ENCODE measurements around the gene TMX2. TPM values are rescaled to one million over a fixed set of nuclear protein-coding genes. Genes with fewer than 3 reads are reported as not detected.

The TMX2 gene
- total RNA-seq, 3 donors from 2014 or later (not counting 1 experiment from before 2014, with no cell fraction given), result 43.6 to 70.4 (median 45.7) TPM

DNA sequence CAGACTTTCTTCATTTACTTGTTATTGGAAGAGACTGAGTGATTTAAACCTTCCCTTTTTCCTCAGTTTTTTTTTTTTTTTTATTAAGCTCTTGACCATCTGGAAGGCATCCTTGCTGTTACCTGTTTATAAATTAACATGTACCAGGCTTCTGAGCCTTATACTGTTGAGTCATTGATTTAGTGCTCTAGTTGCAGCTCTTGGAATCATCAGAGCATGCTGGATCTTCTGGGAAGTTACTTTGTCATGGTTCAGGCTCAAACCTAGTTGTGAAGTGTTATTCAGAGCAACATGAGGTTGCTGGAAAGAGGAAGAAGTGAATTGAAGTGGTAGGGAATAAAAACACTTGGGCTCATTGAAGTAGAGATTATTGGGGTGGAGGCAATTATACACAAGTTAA is 38.1 kb upstream of the TMX2 start:
- no peak for ATAC-seq
- peaks cover 56 to 65% of the 10 kb centered on the region in 2 donors for H3K4me1 Mint-ChIP-seq
- DNase-seq, result no peak
- Histone ChIP-seq H3K4me3 (ENCODE audit: low read length) (no peak overlapping the region), H3K36me3 (ENCODE audit: control insufficient read depth, insufficient read depth, low read length) (peaks cover 50% of the 10 kb centered on the region), H3K9me3 (ENCODE audit: control insufficient read depth, insufficient read depth, low read length) (no peaks in the 10 kb centered on the region), H3K4me1 (ENCODE audit: control insufficient read depth, insufficient read depth, low read length) (peaks cover 5% of the 10 kb centered on the region), H3K27me3 (ENCODE audit: control insufficient read depth, insufficient read depth, low read length) (no peaks in the 10 kb centered on the region), H3K27ac (ENCODE audit: low read length) (no peak overlapping the region)
- H3K9me3 Mint-ChIP-seq, result no peaks in the 10 kb centered on the region
- intact Hi-C loops (cut with micrococcal nuclease), result no loop called here
- H3K27me3 Mint-ChIP-seq (ENCODE audit: low read depth in 2 of 2), result no peaks in the 10 kb centered on the region
- peaks cover 8% of the 10 kb centered on the region for H3K36me3 Mint-ChIP-seq
- H3K4me3 Mint-ChIP-seq, result no peak overlapping the region
- TF ChIP-seq, protein P1, sequence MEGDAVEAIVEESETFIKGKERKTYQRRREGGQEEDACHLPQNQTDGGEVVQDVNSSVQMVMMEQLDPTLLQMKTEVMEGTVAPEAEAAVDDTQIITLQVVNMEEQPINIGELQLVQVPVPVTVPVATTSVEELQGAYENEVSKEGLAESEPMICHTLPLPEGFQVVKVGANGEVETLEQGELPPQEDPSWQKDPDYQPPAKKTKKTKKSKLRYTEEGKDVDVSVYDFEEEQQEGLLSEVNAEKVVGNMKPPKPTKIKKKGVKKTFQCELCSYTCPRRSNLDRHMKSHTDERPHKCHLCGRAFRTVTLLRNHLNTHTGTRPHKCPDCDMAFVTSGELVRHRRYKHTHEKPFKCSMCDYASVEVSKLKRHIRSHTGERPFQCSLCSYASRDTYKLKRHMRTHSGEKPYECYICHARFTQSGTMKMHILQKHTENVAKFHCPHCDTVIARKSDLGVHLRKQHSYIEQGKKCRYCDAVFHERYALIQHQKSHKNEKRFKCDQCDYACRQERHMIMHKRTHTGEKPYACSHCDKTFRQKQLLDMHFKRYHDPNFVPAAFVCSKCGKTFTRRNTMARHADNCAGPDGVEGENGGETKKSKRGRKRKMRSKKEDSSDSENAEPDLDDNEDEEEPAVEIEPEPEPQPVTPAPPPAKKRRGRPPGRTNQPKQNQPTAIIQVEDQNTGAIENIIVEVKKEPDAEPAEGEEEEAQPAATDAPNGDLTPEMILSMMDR (IDR thresholded peaks at IDR 0.05), result no peak
- H3K27ac Mint-ChIP-seq, result peak overlapping the region in 1 of 2 donors; percentile 67

DNA sequence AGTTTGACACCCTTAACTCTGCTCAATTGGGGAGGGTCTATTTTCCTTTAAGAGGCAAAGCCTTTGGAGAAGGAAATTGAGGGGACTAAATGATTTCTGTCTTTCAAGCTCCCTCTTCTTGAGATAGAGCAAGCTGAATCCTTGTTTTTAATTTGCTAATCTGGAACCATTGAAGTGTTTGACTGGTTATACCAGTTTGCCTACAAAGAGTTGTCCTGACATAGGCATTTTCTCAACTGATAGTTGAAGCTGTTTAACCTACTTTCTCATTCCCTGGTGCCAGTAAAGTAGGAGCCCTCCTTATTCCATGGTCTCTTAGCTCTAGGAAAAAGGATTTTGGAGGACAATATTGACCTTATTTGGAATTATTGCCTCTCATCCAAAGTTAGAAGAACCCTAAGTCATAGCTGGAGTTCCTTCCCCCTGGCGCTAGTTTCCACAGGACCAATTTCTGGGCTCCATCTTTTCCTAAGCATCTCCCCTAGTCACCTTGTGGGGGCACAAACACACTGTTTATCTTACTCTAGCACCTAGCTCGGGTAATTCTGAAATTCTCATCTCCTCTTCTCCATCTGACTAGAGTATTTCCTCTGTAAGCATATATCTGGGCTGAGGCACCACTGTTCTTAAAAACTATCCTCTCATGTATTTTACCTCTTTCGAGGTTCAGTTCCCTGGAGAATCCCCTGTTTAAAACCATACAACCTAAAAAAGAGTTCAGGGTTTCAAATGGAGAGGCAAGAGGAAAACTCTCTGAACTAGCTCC is 37.0 kb upstream of the TMX2 start:
- H3K36me3 Mint-ChIP-seq, result peaks cover 8% of the 10 kb centered on the region
- H3K27ac Mint-ChIP-seq, result peak overlapping the region; percentile 26 to 67
- no peak overlapping the region for H3K27ac ChIP-seq (ENCODE audit: low read length)
- H3K4me3 Mint-ChIP-seq, result no peak overlapping the region
- no peak overlapping the region for H3K4me3 ChIP-seq (ENCODE audit: low read length)
- H3K4me1 Mint-ChIP-seq, result peaks cover 52 to 55% of the 10 kb centered on the region in 2 donors
- no peaks in the 10 kb centered on the region for H3K27me3 Mint-ChIP-seq (ENCODE audit: low read depth in 2 of 2)
- no peak for ATAC-seq
- no peaks in the 10 kb centered on the region for H3K9me3 ChIP-seq (ENCODE audit: control insufficient read depth, insufficient read depth, low read length)
- H3K36me3 ChIP-seq (ENCODE audit: control insufficient read depth, insufficient read depth, low read length), result peaks cover 58% of the 10 kb centered on the region
- H3K9me3 Mint-ChIP-seq, result no peaks in the 10 kb centered on the region
- H3K27me3 ChIP-seq (ENCODE audit: control insufficient read depth, insufficient read depth, low read length), result no peaks in the 10 kb centered on the region
- no peak for DNase-seq
- TF ChIP-seq, protein P1 (IDR thresholded peaks at IDR 0.05), result no peak
- peaks cover 4% of the 10 kb centered on the region for H3K4me1 ChIP-seq (ENCODE audit: control insufficient read depth, insufficient read depth, low read length)
- 80% methylated on average over 3 of the region's 3 CpGs for WGBS (ENCODE audit: insufficient coverage)
- intact Hi-C loops (cut with micrococcal nuclease), result no loop called here

DNA sequence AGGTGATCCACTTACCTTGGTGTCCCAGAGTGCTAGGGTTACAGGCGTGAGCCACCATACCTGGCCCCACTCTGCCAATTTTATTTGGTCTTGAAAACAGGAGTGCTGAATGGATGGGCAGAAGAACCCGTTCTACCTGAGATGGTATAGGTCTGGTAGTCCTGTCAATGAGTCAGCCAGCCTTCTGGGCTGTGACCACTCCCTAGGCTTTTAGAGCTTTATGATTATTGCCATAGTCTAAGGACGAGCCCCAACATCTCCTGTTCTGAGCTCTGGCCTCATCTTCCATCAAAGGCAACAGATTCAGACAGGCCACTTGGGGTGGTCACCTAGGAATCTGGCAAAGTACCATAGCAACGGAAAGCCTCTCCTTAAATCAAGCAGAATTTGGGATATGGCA is 33.0 kb upstream of the TMX2 start:
- WGBS (ENCODE audit: insufficient coverage), result 97% methylated on average over 4 of the region's 4 CpGs
- peaks cover 4% of the 10 kb centered on the region for H3K4me1 ChIP-seq (ENCODE audit: control insufficient read depth, insufficient read depth, low read length)
- H3K27me3 ChIP-seq (ENCODE audit: control insufficient read depth, insufficient read depth, low read length), result no peaks in the 10 kb centered on the region
- H3K36me3 ChIP-seq (ENCODE audit: control insufficient read depth, insufficient read depth, low read length), result peaks cover 65% of the 10 kb centered on the region
- no peak overlapping the region for H3K4me3 ChIP-seq (ENCODE audit: low read length)
- Mint-ChIP-seq H3K4me3 (no peak overlapping the region), H3K9me3 (no peaks in the 10 kb centered on the region), H3K27me3 (ENCODE audit: low read depth in 2 of 2) (no peaks in the 10 kb centered on the region), H3K4me1 (peaks cover 50 to 59% of the 10 kb centered on the region in 2 donors), H3K27ac (no peak overlapping the region), H3K36me3 (peaks cover 15% of the 10 kb centered on the region)
- no peaks in the 10 kb centered on the region for H3K9me3 ChIP-seq (ENCODE audit: control insufficient read depth, insufficient read depth, low read length)
- no peak for ATAC-seq
- no peak for DNase-seq
- intact Hi-C loops (cut with micrococcal nuclease), result no loop called here
- TF ChIP-seq, protein P1 (IDR thresholded peaks at IDR 0.05), result no peak
- H3K27ac ChIP-seq (ENCODE audit: low read length), result no peak overlapping the region

DNA sequence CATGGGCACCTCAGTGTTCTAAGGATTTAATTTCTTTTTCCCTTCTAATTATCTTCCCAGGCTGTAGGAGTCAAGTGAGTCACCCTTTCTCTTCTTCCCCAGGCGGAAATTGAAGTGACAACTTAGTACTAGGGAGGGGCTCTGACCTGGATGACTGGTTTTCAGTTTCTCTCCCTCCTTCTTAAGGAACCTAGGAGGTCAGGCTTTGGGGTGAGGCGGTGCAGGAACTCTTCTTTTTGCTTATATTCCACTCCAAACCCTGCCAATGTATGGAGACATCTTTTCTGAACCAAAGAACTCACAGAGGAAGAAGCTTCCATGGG is 31.9 kb upstream of the TMX2 start:
- intact Hi-C loops (cut with micrococcal nuclease), result no loop called here
- Histone ChIP-seq H3K4me1 (ENCODE audit: control insufficient read depth, insufficient read depth, low read length) (peaks cover 4% of the 10 kb centered on the region), H3K4me3 (ENCODE audit: low read length) (no peak overlapping the region), H3K9me3 (ENCODE audit: control insufficient read depth, insufficient read depth, low read length) (no peaks in the 10 kb centered on the region), H3K36me3 (ENCODE audit: control insufficient read depth, insufficient read depth, low read length) (peaks cover 63% of the 10 kb centered on the region), H3K27me3 (ENCODE audit: control insufficient read depth, insufficient read depth, low read length) (no peaks in the 10 kb centered on the region), H3K27ac (ENCODE audit: low read length) (no peak overlapping the region)
- TF ChIP-seq, protein P1 (IDR thresholded peaks at IDR 0.05), result no peak
- WGBS (ENCODE audit: insufficient coverage), result 100% methylated on average over 1 of the region's 2 CpGs
- no peaks in the 10 kb centered on the region for H3K27me3 Mint-ChIP-seq (ENCODE audit: low read depth in 2 of 2)
- H3K9me3 Mint-ChIP-seq, result no peaks in the 10 kb centered on the region
- no peak for DNase-seq
- ATAC-seq, result no peak
- H3K36me3 Mint-ChIP-seq, result peaks cover 15% of the 10 kb centered on the region
- H3K27ac Mint-ChIP-seq, result peak overlapping the region; percentile 52 to 60
- peaks cover 40 to 54% of the 10 kb centered on the region in 2 donors for H3K4me1 Mint-ChIP-seq
- no peak overlapping the region for H3K4me3 Mint-ChIP-seq
